ENCODE data around the gene GDPD2.

Gene GDPD2

DNA sequence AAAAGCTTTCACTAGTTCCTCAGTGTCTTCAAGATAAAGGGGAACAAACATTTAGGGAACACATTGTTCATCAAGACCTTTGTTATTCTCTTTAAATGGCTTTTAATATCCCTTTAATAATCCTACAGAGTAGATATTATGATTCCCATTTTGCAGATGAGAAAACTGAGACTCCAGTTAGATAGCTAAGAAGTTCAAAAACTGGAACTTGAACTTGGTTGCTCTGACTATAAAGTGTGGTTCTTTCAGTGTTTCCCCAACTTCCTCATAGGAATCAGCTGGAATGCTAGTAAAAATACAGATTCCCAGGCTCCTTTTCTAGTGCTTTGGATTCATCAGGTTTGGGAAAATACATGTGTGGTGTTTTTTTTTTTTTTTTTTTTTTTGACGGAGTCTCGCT lies 59.2 kb downstream of the GDPD2 start:
- TF ChIP-seq JUND (IDR thresholded peaks at IDR 0.05; ENCODE audit: low read depth): no peak
- DNase-seq (ENCODE audit: low read depth in 1 of 2, low spot score in 1 of 2): no peak
- in situ Hi-C loops (cut with HindIII; ENCODE audit: low pct_unique_long_range_greater_than_20kb, low sequenced_read_pairs): no loop called here
